MV-4-11 (cell line): ENCODE results near the gene JUND.
A peak's percentile ranks its signal among the peaks of the same experiment; 100 is the strongest.

ENCODE experiments used
- DNase-seq: peaks from one replicate; lab custom pipeline; 2025; lab: John Stamatoyannopoulos, UW

JUND gene

DNA sequence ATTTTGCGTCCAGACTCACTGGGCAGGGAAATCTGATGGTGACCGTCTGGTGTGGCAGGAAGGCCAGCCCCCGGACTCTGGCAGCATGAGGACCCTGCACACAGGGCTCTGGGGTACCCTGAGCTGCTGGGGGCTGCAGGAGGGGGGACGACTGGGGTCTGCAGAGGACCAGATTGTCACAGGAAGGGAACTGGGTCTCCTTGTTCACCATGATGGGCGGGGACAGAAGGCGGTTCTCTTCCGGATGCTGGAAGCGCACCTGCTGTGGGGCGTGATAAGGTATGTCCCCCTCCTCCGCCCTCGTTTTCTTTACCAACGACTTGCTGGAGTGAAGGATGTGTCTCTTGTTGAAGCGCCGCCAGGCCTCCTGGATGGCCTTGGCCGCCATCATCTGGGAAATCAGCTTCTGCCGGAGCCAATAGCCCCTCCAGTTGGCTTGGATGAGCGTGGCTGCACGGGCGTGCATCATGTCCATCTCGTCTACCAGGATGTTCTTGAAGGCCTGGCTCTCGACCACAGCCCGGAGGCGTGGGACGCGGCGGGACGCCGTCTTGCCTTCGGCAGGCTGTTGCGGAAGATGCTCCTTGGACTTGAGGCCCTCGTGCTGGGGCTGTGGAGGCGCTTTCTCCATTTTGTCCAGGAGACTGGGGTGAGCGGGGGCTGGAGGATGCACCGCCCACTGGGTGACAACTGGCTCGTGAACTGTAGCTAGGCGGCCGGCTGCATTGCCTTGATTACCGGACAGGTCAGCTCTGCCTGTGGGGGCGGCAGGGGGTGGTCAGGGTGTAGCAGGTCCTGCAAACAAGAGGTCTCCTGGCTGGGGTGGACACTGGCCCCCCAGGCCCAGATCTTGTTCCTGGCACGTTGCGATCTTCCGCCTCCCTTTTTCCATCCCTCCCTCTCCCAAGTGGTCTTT, 14.4 kb downstream of the JUND start:
- no peak for DNase-seq

DNA sequence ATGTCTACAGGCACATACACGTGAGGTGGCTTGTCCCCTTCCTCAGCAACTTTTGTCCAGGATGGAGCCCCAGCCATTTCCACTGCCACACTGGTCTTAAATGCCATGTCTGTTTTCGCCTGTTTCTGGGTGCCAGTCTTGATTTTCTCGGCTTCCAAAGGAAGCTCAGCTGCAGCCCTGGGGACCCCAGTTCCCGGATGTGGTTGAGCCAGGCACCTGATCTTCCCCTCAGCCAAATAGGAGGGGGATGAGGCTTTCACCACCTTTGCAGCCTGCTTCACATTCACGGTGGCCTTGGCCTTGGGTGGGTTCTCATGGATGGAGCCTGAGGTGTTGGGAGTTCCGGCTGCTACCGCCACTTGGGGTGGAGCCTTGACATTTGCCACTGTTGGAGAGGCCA, 15.8 kb downstream of the JUND start:
- DNase-seq: no peak

DNA sequence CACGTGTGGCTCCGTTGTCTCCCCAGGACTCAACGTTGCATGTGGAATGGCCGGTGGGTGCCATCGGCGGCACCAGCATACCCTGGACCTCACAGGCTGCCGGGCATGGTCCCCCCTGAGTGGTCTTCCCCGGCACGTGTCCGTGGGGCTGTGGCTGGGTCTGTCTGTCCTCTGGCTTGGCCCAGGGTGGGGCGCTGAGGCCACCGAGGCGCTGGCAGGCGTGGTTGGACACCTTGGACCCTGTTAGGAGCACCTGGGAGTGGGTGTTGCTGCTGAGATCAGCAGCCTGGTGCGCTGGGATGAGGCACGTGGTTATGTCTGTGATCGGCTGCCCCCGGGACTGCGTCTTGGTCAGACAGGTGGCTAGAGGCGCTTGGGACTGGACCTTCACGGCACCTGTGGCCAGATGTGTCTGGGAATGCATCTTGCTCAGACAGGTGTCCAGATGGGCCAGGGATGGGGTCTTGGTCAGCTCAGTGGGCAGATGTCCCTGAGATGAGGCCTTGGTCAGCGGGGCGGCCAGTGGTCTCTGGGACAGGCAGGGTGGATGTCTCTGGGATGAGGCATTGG, 16.4 kb downstream of the JUND start:
- DNase-seq: no peak

DNA sequence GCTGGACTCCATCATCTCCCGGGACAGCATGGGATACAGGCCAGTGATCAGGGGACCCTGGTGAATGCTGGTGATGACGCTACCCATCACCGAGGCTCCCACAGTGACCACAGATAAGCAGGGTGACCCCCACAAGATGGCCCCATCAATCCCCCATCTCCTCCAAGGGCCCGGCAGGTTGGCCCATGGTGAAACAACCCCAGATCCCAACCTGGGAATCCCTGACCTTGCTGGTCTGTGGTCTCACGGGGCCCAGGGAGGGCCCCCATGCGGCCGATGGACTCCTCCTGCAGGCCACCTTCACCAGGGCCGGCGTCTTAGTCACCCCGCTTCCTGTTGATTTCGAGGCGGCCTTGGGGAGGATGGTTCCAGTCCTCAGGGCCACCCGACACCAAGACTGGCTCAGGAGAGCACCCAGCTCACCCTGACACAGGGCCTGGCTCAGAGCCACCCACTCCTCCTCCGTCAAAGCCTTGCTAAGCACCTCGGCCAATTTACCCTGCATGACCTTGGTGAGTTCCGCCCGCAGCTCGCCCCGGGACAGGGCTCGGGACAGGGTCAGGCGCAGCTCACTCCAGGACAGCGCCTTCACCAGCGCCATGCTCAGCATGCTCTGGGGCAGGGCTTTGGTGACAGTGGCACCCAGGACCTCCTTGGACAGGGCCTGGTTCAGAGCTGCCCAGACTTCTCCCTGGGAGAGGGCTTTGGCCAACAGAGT, 17.1 kb downstream of the JUND start:
- no peak for DNase-seq

DNA sequence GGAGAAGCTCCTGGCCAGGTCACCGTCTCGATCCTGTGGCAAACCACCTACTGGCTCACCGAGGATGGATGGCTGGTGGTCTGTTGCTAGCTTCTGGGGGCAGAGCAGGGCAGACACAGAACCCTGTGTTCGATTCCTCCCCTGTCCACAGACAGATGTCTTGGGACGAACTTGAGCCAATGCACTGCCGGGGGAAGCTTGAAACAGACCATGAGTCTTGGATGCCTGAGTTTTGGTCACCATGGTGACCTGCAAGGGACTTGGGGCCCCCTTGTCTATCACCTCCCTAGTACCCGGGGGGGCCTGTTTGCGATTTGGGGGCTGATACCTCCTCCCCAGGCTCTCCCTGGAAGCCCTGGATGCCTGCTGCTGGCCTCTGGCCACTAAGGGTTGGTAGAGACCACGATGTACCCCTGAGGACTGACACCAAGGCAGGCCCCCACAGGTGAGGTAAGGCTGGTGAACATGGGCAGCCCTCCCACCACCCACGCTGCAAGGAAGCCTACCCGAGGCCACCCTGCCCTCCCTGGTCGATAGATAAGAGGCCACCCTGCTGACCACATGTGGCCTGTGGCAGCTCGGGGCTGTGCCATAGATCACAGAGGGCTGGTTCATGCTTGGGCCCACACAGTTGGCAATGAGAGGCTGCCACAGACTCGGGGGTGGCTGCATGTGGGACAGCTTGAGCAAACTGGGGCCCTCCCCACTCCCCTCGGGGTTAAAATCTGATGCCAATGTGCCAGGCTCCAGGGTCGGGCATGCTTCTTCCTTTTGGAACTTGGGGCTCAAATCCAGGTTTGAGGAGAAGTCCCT, 17.9 kb downstream of the JUND start:
- no peak for DNase-seq

DNA sequence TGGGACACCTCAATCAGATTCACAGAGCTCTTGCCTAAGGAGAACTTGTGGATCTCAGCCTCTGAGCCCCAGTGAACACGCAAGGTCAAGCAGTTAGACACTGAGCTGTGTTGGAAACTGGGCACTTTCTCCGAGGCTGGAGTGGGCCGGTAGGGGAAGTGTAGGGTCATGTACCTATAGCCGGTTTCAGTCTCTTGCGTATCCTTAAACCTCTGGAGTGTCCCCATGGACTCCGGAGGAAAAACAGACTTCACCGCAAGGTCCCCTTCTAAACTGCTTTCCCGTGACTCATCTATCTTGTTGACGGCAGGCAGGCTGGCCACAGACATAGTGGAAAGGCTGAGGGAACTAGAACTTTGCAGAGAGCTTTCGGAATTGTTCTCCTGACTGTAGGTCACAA, 18.5 kb downstream of the JUND start:
- DNase-seq: peak; percentile 96

DNA sequence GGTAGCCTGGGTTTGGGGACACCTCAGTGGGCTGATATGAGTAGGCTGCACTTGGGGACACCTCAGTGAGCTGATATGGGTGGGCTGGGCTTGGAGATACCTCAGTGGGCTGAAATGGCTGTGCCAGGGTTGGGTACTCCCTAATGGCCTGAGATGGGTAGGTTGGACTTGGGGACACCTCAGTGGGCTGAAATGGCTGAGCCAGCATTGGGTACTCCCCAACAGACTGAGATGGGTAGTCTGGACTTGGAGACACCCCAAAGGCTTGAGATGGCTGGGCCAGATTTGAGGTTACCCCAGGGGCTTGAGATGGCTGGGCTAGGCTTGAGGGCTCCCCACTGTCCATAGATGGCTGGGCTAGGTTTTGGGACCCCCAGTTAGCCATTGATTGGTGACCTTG, 19.3 kb downstream of the JUND start:
- no peak for DNase-seq

DNA sequence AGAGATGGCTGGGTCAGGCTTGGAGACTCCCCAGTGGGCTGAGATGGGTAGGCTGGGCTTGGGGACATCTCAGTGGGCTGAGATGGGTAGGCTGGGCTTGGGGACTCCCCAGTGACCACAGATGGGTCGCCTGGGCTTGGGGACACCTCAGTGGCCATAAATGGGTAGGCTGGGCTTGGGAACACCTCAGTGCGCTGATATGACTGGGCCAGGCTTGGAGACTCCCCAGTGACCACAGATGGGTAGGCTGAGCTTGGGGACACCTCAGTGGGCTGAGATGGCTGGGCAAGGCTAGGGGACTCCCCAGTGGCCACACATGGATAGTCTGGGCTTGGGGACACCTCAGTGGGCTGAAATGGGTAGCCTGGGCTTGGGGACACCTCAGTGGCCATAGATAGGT, 19.9 kb downstream of the JUND start:
- no peak for DNase-seq

DNA sequence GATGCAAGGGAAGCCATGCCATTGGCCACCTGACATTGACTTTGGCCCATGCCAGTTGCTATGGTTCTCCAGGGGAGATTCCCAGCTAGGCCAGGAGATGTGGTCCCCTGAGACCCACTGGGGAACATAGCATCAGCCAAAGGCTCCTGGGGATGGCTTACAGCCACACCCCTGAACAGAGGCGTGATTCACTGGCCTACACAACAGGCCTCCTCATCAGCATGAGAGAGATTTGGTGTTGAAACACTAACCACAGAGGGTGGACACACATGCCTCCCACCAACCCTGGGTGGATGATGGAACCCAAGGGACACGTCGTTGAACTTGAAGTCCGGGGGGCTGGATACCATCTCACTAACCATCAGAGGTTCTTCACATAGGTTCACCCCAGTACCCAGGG, 21.5 kb downstream of the JUND start:
- DNase-seq: peak; percentile 66

DNA sequence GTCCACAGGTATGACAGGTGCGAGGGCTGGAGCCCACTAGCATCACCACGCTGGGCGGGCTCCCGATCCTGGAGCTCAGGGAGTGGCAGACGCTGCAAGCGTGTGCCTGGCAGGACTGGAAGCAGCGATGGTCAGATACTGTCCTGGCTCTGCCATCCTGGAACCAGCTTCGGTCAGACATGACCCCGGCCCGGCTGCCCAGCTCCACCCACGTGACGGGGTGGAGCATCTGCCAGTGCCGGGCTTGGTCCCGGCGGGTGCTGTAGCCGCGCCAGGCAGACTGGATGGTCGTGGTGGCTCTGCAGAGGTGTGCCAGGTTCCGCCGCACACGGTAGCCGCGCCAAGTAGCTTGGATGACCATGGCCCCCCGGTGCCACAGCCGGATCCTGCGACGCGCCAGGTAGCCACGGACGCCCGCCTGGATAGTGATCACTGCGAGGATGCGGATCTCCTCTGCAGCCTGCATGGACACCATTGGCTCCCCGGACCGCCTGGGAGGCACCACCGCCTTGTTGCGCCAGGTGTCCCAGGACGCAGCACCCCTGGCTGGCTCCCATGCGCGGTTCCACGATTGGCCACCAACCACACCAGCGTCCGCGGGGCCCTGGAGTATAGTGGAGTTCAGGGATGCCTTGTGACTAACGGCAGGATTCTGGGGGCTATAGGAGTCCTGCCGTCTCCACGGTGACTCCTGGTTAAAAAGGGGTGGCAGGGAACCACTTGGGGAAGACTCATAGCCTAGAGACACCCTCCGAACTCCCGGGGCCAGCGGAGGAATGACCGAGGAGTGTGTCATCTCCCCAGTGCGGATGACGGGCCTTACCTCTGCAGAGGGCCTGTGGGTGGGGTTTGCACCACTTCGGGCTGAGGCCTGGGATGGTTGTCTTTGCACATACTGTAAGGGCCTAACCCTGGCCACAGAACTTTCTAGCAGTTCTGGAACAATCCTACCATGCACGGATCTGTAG, 23.6 kb downstream of the JUND start:
- no peak for DNase-seq

DNA sequence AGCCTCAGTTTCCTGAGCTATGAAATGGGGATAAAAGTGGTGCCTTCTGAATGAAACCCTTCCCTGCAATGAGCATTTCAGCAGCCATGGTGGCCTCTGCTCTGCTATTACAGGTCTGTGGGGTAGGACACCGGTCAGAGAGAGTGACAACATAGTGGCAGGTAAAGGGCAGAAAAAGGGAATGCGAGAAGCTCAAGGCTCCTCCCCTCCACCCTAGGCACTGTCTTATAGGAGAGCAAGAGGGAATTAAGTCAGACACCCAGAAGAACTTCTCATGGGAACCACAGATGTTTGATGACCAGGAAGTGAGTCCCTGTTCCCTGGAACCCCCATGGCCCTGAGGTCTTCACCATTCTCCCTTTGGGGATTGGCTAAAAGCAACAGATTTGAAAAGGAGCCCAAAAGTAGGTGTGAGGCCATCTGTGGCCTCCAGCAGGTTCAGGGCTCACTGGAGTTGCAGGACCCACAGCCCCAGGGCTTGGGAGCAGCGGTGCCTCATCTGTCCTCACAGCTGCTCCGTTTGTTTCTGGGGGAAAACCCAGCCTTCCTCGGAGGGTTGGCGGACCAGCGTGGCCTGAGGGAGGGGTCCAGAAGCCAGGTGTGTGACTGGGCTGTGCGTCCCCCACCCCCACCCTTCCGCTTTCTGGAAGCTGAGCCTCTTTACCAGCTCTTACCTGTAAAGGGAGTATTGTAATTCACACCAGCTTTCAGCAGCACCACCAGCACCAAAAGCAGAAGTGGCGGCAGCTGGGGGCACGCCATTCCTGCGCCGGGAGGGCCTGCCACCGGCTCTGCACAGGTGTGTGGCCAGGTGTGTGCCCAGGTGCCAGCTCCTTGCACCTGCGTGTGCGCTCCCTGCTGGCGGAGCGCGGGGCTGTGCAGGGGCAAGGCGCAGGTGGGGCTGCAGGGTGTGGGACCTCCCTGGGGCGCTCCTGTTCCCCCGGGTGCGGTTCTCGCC, 26.6 kb downstream of the JUND start:
- DNase-seq: no peak

DNA sequence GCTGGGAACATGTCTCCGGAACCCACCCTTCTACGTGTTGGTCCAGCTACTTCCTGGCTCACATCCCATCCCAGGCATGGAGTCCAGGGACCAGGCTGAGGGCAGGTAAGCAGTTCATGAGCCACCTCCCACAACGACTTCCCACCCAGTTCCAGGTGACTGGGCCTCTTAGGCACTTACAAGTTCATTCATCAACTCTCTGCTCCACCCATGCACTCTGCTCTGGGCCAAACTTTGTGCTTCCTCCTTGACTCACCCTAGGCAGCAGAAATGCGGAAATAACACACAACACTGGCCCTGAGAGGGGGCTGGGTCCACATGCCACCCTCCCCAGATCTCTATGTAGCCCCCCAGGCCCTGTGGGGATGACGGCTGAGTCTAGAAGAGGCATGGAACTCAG, 27.7 kb downstream of the JUND start:
- DNase-seq: peak; percentile 81

DNA sequence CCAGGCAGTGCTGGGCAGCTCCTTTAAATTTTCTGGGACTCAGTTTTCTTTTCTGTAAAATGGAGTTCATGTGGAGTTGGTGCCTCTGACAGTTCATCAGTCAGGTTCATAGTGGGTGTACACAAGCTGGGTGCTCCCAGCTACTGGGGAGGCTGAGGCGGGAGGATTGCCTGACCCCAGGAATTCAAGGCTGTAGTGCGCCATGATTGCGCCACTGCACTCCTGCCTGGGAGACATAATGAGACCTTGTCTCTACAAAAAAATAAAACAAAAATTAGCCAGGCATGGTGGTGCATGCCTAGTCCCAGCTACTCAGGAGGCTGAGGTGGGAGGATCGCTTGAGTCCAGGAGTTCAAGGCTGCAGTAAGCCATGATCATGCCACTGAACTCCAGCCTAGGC, 28.3 kb downstream of the JUND start:
- peak; percentile 28 for DNase-seq

DNA sequence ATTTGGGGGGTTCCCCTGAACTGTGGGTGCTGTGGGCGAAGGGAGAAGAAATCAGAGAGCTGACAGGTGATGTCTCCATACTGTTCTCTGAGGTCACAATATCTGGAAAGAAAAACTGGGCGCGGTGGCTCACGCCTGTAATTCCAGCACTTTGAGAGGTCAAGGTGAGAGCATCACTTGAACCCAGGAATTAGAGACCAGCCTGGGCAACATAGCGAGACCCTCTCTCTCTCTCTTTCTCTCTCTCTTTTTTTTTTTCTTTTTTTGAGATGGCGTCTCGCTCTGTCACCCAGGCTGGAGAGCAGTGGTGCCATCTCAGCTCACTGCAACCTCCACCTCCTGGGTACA, 29.1 kb downstream of the JUND start:
- no peak for DNase-seq

DNA sequence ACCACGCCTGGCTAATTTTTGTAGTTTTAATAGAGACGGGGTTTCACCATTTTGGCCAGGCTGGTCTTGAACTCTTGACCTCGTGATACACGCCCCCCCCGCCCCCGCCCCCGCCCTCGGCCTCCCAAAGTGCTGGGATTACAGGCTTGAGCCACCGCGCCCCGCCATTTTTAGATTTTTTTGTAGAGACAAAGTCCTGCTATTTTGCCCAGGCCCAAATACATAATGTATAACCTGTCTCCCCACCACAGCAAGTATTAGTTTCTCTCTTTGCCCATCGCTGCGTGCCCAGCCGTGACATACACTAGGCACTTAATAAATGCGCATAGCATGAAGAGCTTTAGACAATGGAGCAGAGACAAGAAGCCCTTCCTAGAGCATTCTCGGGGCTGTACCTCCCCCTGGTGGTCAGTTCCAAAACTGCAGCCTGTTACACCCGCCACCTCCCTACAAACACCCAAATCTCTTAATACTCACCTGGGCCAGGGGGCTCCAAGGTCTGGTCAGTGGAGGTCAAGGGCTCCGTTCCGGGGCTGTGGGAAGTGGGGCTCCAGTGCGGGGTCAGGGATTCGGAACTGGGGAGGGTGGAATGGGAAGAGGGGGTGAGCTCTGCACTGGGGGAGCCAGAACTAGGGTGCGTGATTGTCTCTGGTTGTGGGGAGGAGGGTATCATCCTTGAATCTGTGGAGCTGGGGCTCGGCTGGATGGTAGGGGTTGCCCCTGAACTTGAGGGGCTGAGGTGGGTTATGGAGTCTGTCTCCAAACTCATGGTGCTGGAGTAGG, 29.6 kb downstream of the JUND start:
- peak; percentile 72 for DNase-seq

DNA sequence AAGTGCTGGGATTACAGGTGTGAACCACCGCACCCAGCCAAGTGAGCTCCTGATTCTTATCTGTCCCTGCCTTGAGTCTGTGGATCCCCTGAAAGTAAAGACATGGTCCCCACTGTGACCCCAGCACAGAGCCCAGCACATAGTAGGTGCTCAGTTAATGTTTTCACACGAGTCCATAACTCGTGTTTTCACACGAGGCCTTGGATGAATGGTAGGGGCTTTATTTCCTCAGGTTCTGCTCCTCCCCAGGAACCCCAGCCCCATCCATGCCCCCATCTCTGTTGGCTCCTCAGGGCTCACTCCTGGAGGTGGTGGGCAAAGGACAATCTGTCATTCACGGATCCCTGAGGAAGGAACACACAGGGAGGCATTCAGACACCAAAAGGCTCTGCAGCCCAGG, 31.6 kb downstream of the JUND start:
- DNase-seq: no peak

DNA sequence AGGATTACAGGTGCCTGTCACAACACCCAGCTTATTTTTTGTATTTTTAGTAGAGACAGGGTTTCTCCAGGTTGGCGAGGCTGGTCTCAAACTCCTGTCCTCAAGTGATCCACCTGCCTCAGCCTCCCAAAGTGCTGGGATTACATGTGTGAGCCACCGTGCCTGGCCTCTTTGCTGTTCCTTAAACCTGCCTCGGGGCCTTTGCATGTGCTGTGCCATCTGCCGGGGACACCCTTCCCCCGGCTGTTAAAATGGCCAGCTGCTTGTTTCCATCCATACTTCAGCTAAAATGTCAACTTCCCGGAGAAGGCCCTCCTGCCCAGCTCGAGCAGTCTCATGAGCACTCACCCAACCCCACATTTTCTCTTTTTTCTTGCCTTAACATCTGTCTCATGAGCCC, 36.1 kb downstream of the JUND start:
- no peak for DNase-seq

DNA sequence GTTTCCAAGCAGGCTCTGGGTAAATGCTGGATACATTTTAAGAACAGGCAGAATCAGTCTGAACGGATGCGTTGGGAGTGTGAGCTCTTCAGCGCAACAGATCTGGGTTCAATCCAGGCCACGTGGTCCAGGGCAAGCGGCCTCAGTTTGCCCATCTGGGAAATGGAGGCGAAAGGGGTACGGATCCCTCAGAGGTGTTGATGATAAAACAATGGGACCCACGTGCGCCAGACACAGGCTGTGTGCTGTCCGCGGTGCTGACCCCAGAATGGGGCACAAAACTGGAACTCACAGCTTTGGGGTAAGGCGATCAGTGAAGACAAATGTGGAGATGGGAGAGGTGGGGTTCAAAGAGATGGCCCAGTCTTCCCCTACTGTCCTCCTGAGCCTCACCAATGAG, 42.1 kb downstream of the JUND start:
- DNase-seq: no peak

DNA sequence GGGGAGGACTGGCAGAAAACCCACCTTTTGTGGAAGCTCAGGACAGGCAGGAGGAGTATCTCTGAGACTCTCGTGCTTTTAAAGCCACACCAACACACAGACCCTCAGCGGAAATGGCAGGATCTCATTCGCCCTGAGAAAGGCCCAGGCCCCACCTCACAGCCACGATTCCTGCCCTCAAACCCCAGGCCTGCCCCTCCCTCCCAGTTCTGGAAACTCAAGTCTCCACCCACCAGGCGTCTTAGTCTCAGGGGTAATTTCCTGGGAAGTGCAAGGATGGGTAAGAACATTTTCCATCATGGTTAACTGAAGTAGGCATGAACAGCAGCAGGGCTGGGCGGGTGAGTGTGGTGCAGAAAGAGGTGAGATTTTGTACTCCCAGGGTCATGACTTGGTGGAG, 47.2 kb downstream of the JUND start:
- no peak for DNase-seq
